ENCODE results near the gene LILRB2.
"Not testable (repeated sequence)": the region's sequence is repeated elsewhere in the genome, so short reads cannot be mapped to it uniquely, and the experiment has no call there.

The LILRB2 gene

DNA sequence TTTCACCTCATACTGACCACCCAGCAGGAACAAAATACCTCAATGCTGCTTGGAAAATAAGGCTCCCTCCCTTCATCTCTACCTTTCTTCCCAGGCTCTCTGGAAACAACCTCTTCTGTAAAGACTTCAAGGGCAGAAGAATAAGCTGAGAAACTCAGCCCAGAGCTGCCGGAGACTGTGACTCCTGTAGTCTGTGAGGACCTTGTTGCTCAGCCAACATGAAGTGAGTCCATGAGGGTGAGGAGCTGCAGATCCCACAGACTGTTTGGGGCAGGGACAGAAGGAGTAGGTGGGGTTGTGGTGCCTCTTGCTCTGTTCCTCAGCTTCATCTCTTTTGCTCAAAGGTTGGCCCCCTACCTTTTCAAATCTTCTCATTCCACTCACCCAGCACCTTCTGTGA lies 24.2 kb upstream of the LILRB2 start:
- DNase-seq (ENCODE audit: low read depth in 2 of 2): no peak

DNA sequence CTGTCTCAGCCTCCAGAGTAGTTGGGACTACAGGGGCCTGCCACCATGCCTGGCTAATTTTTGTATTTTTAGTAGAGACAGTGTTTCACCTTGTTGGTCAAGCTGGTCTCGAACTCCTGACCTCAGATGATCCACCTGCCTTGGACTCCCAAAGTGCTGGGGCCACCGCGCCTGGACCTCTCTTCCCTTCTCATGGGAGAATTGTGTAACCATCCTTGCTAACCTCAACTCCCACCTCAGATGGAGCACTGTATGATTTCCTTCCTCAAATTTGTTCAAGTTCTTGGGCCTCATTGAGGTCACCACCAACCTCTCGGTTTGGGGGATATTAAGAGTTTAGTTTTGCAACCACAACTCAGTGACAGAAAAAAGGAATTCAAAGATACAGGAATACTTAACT lies 21.3 kb upstream of the LILRB2 start:
- no peak for DNase-seq (ENCODE audit: low read depth in 2 of 2)

DNA sequence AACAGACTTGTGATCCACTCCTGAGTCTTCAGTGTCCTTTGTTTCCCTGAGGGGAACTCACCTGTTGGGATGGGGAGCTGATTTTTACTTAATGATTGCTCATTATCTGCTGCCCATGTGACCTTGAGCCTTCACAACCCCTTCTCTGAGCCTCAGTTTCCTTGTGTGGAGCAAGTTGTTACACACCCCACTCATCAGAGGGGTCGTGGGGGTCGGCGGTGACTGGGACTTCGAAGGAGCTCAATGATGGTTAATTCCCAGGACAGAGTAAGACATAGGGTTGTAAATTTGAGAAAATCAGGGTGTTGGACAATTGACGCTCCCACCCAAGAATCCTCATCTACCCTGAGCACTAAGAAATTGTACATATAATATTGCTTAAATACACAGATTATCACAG lies 18.6 kb upstream of the LILRB2 start:
- DNase-seq (ENCODE audit: low read depth in 2 of 2): no peak

DNA sequence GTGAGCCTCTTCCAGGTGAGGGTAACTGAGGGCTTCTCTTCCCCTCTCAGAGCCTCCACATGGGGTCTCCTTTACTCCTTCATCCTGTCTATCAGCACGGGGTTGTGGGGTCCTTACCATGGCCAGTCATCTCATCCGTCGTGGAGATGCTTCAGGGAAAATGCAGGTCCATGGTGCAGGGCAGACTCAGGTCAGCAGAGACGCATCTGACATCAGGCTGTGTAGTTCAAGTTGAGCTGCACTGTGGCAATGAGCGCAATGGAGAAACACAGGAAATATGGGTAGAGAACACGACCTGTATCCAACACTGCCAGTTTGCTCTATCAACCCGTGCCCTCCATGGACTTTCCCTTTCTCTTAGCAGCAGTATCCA lies 18.2 kb upstream of the LILRB2 start:
- no peak for DNase-seq (ENCODE audit: low read depth in 2 of 2)

DNA sequence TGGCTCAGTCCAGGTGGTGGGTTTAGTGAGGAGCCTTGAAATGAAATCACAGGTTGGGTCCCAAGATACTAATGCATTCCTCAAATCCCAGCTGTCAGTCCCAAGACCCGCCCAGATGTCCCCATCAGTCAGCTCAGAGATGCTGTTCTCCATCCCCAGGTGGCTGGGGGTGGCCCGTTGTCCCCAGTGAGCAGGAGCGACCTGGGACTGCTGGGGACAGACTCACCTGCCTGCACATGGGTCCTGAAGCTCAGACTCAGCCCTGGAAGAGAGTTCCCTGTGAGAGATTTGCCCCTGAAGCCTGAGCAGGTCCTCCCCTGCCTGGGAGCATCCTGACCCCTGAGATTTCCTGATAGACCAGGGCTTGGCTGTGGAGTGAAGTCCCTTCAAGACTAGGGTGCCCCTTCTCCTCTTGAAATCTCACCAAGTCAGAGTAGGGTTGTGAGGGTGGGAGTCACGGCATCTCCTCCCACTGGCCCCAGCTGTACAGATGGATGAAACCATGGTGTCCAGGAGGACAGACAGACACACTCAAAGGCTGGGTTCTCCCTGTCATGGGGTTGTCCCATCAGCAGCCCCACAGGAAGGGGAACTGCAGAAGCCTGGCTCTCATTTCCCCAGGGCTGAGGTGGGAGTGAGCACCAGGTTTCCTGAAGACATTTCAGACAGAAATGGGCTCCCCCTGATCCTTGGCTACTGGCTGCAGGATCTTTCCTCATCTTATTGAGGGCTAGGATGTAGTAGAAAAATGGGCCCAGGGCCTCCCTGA lies 17.6 kb upstream of the LILRB2 start:
- DNase-seq (ENCODE audit: low read depth in 2 of 2): no peak

DNA sequence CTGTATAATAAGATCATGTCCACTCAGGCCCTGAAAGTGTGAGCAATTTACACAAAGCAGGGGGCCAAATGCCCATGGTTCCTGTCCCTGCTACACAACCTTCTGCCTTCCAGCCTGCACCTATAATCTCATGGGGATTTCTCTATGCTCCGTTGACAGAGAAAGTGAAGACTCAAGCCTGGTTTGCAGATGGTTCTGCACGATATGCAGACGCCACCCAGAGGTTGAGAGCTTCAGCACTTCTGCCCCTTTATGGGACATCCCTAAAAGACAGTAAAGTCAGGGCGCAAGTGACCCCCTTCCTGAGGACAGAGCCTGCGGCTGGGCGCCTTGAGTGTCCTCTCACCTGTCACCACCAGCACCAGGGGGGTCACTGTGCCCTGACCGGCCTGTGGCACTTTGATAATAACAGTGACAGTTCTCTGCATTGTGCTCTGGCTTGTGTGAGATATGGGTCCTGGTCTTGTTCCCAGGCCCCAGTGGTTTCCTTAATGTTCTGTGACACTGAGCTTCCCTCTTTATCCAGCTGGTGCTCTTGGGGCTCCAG lies 16.9 kb upstream of the LILRB2 start:
- no peak for DNase-seq (ENCODE audit: low read depth in 2 of 2)

DNA sequence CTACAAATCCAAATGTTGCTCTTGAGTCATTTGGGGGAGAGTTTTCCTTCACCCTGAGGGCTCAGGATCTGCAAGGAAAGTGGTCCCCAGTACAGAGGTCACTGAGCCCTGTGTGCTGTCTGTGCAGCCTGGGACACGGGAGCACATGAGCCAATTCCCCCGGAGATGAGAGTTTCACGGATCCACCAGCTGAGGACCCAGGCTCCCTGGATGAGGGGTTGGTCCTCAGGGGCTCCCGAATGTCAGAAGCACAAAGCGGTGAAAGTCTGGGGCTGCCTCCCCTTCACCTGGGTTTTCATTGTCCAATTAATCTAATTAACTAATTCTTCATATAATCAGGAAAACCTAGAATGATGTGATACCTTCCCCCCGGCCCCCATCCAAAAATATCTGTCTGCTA lies 13.6 kb upstream of the LILRB2 start:
- DNase-seq (ENCODE audit: low read depth in 2 of 2): no peak

DNA sequence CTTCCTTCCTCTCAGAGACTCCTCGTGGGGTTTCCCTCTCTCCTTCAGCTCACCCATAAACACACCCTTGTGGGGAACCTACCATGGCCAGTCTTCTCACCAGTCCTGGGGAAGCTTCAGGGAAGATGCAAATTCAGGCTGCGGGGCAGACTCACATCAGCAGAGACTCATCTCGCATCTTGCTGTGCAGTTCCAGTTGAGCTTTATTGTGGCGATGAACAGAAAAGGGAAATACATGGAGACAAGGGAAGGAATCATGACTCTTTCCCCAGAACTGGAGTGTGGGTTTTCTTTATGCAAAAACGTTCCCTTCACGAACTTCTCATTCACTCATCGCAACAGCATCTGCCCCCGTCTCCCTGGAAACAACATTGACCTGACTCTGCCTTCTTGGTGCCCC lies 8.2 kb upstream of the LILRB2 start:
- not testable (repeated sequence) for DNase-seq (ENCODE audit: low read depth in 2 of 2)

DNA sequence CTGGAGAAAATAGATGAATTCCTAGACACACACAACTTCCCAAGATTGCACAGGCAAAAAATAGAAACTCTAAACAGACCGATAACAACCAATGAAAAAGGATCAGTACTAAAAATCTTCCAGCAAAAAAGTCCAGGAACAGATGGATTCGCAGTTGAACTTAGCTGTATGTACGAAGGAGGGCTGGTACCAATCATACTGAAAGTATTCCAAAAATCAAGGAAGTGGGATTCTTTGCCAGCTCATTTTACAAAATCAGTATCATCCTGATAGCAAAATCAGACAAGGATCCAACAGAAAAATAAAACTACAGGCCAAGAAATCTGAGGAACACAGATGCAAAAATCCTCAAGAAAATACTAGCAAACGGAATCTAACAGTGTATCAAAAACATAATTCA lies 6.5 kb upstream of the LILRB2 start:
- DNase-seq (ENCODE audit: low read depth in 2 of 2): no peak

DNA sequence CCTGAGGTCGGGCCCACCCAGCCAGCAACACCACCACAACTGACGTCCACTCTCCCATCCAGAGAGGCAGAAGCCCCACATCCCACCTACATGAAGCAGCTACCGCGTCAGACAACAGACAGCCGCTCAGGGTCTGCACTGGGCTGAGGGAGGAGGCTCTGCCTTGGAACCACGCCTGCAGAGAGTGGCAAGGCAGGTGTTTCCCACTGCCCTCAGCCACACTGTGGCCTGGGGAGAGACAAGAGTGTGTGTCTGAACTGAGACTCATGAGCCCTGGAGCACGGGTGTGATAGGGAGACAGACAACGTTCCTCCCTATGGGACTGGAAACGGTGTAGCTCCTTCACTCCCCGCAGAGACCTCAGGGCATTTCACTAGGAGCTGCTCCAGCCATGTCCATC lies 5.4 kb upstream of the LILRB2 start:
- not testable (repeated sequence) for DNase-seq (ENCODE audit: low read depth in 2 of 2)

DNA sequence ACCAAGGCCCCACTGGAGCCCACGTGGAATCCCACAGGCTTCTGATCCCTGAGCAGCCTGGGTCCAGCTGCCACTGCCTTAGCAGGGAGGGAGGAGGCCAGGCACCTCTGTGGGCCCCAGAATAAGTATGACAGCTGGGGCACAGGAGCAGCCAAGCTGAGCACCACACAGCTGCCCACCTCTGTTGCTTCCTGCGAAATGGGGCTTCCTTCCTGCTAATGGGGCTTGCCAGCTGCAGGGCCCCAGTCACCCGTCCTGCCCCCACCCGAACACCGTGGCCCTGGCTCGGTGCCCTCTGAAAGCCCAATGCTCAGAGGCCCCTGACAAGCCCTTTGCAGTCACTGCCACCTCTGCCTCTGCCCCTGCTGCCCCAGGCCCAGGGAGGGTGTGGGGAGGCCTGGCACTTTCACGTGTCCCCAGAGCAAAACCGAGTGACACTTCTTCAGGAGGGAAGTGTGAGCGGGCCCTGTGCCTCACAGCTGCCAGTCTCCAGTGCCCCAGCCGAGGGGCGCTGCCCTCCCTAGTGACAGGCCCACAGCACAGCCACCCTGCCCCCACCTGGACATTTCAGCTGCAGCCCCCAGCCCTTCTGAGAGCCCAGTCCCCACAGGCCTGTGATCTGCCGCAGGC lies 4.6 kb upstream of the LILRB2 start:
- not testable (repeated sequence) for DNase-seq (ENCODE audit: low read depth in 2 of 2)

DNA sequence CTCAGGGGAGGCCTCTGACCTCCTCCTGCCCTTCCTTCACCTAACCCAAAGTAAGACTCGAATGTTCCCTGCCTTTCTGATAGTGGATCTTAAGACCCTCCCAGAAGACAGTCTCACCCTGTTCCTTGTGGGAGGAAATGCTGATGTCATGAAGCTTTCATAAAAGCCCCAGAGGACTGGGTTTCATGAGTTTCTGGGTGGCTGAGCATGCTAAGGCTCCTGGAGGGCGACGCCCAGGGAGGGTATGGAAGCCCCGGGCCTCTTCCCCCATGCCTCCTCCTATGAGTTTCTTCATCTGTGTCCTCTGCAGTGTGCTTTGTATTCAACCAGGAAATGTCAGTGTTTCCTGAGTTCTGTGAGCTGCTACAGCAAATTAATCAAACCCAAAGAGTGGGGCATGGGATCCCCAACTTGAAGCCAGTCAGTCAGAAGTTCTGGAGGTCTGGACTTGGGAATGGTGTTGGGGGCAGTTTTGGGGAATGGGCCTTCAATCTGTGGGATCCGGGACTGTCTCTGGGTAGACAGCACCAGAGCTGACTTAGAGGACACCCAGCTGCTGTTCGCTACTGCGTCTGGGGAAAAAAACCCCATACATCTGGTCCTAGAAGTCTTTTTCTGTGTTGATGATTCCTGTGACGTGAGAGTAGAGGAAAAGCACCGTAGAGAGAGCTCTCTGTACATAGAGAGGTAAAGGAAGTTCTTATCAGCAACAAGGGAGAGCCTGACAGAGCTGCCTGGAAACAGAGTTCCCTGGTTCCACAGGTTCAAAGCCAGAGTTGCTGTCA lies 2.0 kb upstream of the LILRB2 start:
- DNase-seq (ENCODE audit: low read depth in 2 of 2): no peak

DNA sequence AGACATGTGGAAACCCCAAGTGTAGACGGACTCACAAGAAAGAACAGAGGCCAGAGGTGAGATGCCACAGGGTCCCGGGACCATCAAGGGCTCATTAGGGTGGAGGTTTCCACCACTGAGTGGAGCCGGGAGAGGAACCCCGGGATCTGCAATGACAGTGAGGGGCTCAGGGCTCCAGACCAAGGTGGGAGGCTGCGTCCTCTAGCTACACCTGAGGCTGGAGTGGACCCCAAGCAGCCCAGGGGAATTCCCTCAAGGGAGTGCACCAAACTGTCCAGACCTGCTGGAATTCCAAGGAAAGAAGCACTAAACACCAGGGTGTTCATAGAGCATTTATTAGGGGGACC lies 792 bp upstream of the LILRB2 start:
- not testable (repeated sequence) for DNase-seq (ENCODE audit: low read depth in 2 of 2)

DNA sequence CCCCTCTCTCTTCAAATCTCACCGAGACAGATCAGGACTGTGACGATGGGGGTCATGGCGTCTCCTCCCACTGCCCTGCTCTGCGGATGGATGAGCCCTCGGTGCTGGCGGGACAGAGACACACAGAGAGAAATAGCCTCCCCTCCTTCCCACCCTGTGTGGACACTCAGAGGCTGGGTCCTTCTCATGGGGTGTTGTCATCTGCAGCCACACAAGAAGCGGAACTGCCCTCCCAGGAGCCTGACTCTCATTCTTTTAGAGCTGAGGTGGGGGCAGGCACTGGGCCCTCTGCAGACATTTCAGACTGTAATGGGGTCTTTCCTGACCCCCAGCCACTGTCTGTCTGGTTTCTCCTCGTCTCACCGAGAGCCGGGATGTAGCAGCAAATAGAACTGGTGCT lies 469 bp downstream of the LILRB2 start:
- DNase-seq (ENCODE audit: low read depth in 2 of 2): not testable (repeated sequence)

DNA sequence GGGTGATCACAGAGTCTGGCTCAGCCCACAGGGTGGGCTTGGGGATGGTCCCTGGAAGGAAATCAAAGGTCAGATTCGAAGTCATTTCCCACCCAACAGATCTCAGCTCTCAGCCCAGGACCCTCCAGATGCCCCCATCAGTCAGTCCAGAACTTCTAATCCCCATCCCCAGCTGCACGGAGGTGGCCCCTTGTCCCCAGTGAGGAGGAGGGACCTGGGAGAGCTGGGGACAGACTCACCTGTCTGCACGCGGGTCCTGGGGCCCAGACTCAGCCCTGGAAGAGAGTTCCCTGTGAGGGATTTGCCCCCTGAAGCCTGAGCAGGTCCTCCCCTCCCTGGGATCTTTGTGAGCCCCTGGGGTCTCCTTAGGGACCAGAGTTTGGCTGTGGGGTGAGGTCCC lies 885 bp downstream of the LILRB2 start:
- DNase-seq (ENCODE audit: low read depth in 2 of 2): not testable (repeated sequence)

DNA sequence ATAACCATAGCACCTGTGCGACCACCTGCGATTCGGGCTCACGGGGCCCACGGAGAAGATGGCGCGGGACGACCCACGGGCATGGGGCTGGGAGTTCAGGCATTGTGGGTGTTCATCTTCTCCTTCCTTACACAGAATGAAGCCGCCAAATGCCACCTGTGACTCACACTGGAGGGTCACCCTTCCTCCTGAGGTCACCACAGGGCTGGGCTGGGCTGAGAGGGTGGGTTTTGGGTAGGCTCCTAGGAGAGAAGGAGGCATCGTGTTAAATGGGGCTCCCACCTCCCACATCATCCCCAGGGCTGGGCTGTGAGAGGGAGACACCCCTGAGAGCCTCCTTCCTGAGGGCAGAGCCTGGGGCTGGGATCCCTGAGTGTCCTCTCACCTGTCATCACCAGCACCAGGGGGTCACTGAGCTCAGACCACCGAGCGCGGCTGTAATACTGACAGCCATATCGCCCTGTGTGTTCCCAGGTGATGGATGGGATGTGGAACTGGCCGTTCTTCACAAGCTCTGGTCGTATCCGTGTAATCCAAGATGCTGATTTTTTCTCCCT lies 1.4 kb downstream of the LILRB2 start:
- no peak for DNase-seq (ENCODE audit: low read depth in 2 of 2)

DNA sequence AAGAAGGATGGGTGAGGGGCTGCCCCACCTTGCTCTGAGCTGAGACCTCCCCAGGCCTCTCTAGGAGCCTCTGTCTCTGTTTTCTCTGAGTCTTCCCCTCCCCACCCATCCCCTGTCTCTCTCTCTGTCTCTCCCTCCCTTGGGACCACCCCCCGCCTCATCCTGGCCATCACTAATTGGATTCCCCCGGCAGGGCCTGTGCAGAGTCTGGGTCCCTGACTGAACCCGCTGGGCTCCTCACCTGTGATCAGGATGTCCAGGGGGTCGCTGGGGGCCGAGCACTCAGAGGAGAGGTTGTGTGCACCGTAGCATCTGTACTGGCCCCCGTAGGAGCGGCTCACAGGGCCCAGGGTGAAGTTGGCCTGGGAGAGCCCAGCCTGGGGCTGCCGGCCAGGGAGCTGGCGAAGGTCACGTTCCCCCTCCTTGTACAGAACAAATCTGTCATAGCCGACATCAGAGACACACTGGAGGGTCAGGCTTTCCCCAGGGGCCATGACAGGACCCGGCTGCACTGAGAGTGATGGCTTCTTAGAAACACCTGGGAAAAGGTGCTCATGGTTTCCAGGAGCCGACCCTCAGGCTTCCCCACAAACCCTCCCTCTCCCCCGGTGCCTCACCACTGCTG lies 2.2 kb downstream of the LILRB2 start:
- not testable (repeated sequence) for DNase-seq (ENCODE audit: low read depth in 2 of 2)

DNA sequence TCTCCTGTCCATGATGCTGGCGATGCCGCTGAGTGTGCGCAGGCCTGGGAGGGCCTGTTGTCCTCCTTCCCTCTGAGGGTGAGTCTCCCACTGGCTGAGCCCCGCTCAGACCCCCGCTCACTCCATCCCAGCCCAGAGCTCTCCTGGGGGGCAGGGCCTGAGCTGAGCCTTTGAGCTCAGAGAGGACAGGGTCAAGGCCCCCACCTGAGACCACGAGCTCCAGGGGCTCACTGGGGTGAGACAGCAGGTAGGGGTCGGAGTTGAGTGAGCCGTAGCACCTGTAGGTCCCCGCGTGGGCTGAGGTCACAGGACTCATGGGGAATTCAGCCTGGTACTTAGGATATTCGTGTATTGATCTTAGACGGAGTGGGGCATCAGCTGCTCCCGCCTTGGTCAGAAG lies 2.9 kb downstream of the LILRB2 start:
- DNase-seq (ENCODE audit: low read depth in 2 of 2): not testable (repeated sequence)

DNA sequence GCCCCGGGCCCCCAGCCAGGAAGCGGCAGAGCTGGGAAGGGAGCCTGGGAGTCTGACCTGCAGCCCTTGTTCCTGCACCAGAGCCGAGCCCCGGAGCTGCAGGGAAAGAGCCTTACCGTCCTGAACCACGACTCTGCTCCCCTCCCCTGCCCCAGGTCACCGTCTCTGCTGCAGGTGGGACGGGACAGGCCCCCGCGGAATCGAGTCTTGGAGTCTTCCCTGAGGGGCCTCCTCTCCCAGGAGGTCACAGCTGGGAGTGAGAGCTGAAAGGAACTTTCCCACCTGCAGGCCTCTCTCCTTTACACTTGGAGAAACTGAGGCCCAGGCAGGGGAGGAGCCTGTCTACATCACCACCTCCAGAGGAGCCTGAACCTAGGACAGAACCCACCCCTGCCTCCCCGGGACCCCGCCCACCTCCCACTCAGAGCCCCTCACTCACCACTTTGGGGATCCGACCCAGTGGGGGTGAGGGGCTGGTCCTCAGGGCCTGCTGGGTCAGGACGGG lies 3.7 kb downstream of the LILRB2 start:
- DNase-seq (ENCODE audit: low read depth in 2 of 2): not testable (repeated sequence)

DNA sequence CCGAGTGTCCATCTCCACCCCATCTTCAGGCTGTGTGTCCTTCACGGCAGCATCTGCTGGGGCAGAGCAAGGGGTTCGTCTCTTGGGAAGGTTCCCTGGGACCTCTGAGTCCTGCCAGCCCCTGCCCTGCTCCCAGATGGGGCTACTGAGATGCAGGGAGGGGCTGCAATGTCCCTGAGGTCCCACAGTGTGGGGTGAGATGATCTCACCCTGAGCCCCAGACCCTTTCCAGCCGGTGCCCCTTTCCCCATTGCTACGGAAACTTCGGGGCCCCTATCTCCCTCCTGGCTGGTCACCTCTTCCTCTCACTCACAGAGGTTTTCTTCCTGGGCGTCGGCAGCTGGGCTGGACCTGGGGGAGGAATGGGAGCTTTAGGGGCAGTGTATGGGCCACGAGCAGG lies 5.0 kb downstream of the LILRB2 start:
- no peak for DNase-seq (ENCODE audit: low read depth in 2 of 2)

DNA sequence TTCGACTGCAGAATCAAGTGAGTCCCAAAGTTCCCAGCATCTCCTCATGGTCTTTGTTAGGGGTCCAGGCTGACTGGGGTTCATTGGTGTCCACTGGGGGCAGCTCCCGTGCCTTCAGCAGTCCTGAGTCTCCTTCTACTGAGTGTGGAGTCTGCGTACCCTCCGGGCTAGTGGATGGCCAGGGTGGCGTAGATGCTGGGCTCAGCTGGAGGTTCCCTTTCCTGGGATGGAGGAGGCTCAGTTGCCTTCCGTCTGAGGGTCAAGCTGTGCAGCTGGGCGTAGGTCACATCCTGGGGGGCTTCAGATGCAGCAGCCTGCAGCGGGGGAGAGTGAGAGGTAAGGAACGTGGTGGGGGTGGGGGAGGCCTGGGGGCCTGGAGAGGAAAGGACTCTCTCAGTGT lies 6.4 kb downstream of the LILRB2 start:
- DNase-seq (ENCODE audit: low read depth in 2 of 2): not testable (repeated sequence)

DNA sequence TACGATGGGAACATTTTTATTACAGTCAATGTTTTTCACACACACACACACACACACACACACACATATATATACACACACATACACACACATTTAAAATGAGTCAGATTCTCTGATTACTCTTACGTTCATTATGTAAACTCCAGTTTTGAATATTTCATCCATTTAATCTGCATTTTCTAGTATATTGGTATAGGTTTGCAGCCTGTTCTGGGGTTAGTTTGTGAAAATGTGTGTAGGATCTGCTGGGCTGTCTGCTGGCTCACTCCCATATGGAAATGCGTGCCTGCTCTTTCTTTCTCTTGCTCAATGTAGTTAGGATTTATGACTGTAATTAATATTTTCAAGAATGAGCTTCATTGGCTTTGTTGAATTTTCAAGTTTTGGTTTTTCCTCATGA lies 7.1 kb downstream of the LILRB2 start:
- no peak for DNase-seq (ENCODE audit: low read depth in 2 of 2)
